ENCODE results near the gene NISCH.

DNA sequence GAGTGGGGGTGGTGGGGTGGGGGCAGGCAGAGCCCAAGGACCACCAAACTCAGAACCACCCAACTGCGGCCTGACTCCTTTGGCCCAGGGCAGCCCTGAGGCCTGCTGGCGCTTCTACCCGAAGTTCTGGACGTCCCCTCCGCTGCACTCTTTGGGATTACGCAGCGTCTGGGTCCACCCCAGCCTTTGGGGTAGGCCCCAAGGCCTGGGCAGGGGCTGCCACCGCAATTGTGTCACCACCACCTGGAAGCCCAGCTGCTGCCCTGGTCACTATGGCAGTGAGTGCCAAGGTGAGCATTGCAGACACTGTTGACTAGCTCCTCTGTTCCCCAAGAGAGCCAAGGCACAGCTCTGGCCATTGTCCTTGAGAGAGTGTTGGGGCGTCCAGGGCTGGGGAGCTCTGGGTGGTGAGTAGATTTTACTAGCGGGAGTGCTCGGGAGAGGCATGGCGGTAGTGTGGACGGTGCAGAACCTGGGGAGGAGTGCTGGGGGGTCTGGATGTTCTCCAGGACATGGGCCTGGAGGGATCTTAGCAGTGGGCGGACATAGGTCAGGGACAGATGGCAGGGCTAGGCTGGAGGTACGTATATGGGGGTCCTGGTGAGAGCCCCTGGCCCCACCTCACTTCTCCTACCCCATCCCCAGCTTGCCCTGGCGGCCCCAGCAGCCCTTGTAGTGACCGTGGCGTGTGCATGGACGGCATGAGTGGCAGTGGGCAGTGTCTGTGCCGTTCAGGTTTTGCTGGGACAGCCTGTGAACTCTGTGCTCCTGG is 65.5 kb downstream of the NISCH start:
- no peak for TF ChIP-seq POLR2A (IDR thresholded peaks at IDR 0.05)
- TF ChIP-seq, protein P1, sequence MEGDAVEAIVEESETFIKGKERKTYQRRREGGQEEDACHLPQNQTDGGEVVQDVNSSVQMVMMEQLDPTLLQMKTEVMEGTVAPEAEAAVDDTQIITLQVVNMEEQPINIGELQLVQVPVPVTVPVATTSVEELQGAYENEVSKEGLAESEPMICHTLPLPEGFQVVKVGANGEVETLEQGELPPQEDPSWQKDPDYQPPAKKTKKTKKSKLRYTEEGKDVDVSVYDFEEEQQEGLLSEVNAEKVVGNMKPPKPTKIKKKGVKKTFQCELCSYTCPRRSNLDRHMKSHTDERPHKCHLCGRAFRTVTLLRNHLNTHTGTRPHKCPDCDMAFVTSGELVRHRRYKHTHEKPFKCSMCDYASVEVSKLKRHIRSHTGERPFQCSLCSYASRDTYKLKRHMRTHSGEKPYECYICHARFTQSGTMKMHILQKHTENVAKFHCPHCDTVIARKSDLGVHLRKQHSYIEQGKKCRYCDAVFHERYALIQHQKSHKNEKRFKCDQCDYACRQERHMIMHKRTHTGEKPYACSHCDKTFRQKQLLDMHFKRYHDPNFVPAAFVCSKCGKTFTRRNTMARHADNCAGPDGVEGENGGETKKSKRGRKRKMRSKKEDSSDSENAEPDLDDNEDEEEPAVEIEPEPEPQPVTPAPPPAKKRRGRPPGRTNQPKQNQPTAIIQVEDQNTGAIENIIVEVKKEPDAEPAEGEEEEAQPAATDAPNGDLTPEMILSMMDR (IDR thresholded peaks at IDR 0.05): no peak
- no peak for TF ChIP-seq EP300 (IDR thresholded peaks at IDR 0.05)

Measured in ovary (tissue), 3 donors.